CD4-positive, alpha-beta memory T cell (primary cell): ENCODE measurements around the gene BMP7. TPM values are rescaled to one million over a fixed set of nuclear protein-coding genes. Genes with fewer than 3 reads are reported as not detected.
"Not testable (repeated sequence)": the region's sequence is repeated elsewhere in the genome, so short reads cannot be mapped to it uniquely, and the experiment has no call there.

Source experiments
- CTCF ChIA-PET: fragments of 350-600 bp; sonication (Branson Sonifier 250); formaldehyde crosslinking; loops from one replicate; lab custom pipeline; 2021; ENCODE audit warnings: inconsistent platforms; ENCODE audit not compliant: partially characterized antibody; lab: Charles Lee
- POLR2A ChIA-PET: fragments of 350-600 bp; sonication (Branson Sonifier 250); formaldehyde crosslinking; loops from one replicate; lab custom pipeline; 2021; ENCODE audit not compliant: partially characterized antibody; lab: Charles Lee
- DNase-seq, 5 donors: peaks; one replicate each; pipeline versions ENCODE4 v3.0.0 to v3.0.0-alpha.2; 2020 to 2022; ENCODE audit warnings: mixed read lengths in 1 of 5
- H3K27ac ChIP-seq: one replicate; pipeline ENCODE4 v1.7.0; 2013; ENCODE audit warnings: low read depth, low read length
- H3K27me3 ChIP-seq: 2 replicates; pipeline ENCODE4 v1.7.0; 2013; ENCODE audit warnings: mild to moderate bottlenecking, low read length, moderate library complexity; ENCODE audit not compliant: insufficient read depth
- H3K36me3 ChIP-seq: 2 replicates; pipeline ENCODE4 v1.7.0; 2013; ENCODE audit warnings: mild to moderate bottlenecking, low read length, moderate library complexity; ENCODE audit not compliant: insufficient read depth
- H3K4me1 ChIP-seq: 2 replicates; pipeline ENCODE4 v1.7.0; 2013; ENCODE audit warnings: mild to moderate bottlenecking, low read length, moderate library complexity; ENCODE audit not compliant: insufficient read depth
- H3K4me3 ChIP-seq, 2 donors: one replicate each; pipeline ENCODE4 v1.7.0; 2013; ENCODE audit warnings: low read length in 2 of 2, mild to moderate bottlenecking in 1 of 2
- H3K9me3 ChIP-seq, 2 donors: one replicate each; pipeline ENCODE4 v1.7.0; 2013; ENCODE audit warnings: low read length in 2 of 2, control low read depth in 1 of 2; ENCODE audit not compliant: control insufficient read depth in 1 of 2
- H3K27ac Mint-ChIP-seq, 7 donors: one replicate each; pipeline ENCODE4 v1.8.0; 2020 to 2021; ENCODE audit warnings: mixed read lengths in 7 of 7, mild to moderate bottlenecking in 6 of 7, inconsistent platforms in 3 of 7, moderate library complexity in 3 of 7
- H3K27me3 Mint-ChIP-seq, 2 donors: one replicate each; pipeline ENCODE4 v1.8.0; 2020 to 2021; ENCODE audit warnings: mixed read lengths in 2 of 2
- H3K36me3 Mint-ChIP-seq, 2 donors: one replicate each; pipeline ENCODE4 v1.8.0; 2020 to 2021; ENCODE audit warnings: mixed read lengths in 2 of 2, inconsistent platforms in 1 of 2, mild to moderate bottlenecking in 1 of 2
- H3K4me1 Mint-ChIP-seq, 4 donors: one replicate each; pipeline ENCODE4 v1.8.0; 2020 to 2021; ENCODE audit warnings: mixed read lengths in 4 of 4, mild to moderate bottlenecking in 1 of 4
- H3K4me3 Mint-ChIP-seq, 8 donors: one replicate each; pipeline ENCODE4 v1.8.0; 2020 to 2021; ENCODE audit warnings: mixed read lengths in 8 of 8, mild to moderate bottlenecking in 7 of 8, moderate library complexity in 6 of 8, inconsistent platforms in 3 of 8
- H3K9me3 Mint-ChIP-seq, 8 donors: one replicate each; pipeline ENCODE4 v1.8.0; 2020 to 2021; ENCODE audit warnings: mixed read lengths in 8 of 8, mild to moderate bottlenecking in 5 of 8, inconsistent platforms in 3 of 8, moderate library complexity in 1 of 8
- intact Hi-C: fragments of 100-400 bp; cut with micrococcal nuclease; formaldehyde crosslinking; loops from one replicate; pipeline ENCODE4 v1.15.1; 2023
- polyA plus RNA-seq, 2 donors: library from polyadenylated mRNA; unstranded; fragments of 300-500 nt; fragmentation: Illumina TruSeq; gene quantifications; one replicate each; pipeline ENCODE4 v1.2.3, GENCODE V29; 2021
- total RNA-seq, 2 experiments: library from RNA; stranded (reverse); gene quantifications; one replicate each; pipeline ENCODE4 v1.2.3, GENCODE V29; 2021

BMP7 gene
- total and polyA plus RNA-seq, 4 experiments from 2014 or later, result not detected

- H3K36me3 Mint-ChIP-seq, result no peaks in the 10 kb centered on the region
- no peaks in the 10 kb centered on the region for H3K4me1 Mint-ChIP-seq
- no peaks in the 10 kb centered on the region for H3K4me1 ChIP-seq
- H3K27me3 ChIP-seq, result peaks cover 9% of the 10 kb centered on the region
- no peak overlapping the region for H3K4me3 ChIP-seq
- H3K27ac Mint-ChIP-seq, result no peak overlapping the region
- H3K4me3 Mint-ChIP-seq, result no peak overlapping the region
- H3K9me3 Mint-ChIP-seq, result no peaks in the 10 kb centered on the region
- ChIA-PET POLR2A (no interaction called here), CTCF (no interaction called here)
- no peak for DNase-seq
- no peaks in the 10 kb centered on the region for H3K36me3 ChIP-seq
- H3K9me3 ChIP-seq, result no peaks in the 10 kb centered on the region
- no peak overlapping the region for H3K27ac ChIP-seq
- intact Hi-C loops, result no loop called here
- H3K27me3 Mint-ChIP-seq, result peaks cover 43 to 47% of the 10 kb centered on the region in 2 donors
These were observed 20.8 kb upstream of the BMP7 start for GRCh38 chr20:57287007-57287880.

GRCh38 chr20:57283860-57284259 lies 17.4 kb upstream of the BMP7 start:
- intact Hi-C loops, result no loop called here
- H3K27me3 Mint-ChIP-seq, result peaks cover 35 to 38% of the 10 kb centered on the region in 2 donors
- H3K4me3 Mint-ChIP-seq, result no peak overlapping the region

DNA sequence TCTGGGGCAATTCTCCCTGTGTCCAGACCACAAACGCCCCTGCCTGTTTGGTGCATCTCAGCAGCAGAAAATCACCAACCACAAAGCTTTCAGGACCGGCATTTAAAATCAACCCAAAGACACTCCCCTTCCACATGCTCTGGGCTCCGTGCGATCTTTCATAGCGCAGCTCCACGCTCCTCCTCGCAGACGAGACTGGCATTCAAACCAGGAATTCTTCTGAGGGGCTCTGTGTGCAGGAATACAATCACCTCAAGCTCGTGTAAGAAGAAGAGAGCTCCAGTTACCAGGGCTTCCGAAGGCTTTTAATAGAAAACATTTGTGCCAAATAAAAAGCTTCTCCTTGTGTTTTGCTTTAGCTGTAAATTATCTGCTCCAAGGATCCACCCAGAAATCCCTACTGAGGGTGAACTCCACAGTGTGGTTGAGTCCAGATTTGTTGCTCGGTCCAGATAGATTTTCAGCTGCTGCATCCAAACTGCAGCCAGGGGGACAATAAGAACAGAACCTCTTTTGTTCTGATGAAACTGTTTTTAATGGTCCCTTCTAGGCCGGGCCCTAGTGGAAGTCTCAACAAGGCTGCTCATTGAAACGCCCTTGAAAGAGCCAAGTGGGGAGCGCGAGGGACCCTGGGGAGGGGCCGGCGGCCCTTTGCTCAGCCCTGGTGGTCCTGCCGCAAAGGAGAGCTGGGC lies 16.4 kb upstream of the BMP7 start:
- no peaks in the 10 kb centered on the region for H3K4me1 Mint-ChIP-seq
- H3K9me3 ChIP-seq, result no peaks in the 10 kb centered on the region
- no peak overlapping the region for H3K27ac ChIP-seq
- H3K27me3 Mint-ChIP-seq, result peaks cover 29 to 30% of the 10 kb centered on the region in 2 donors
- DNase-seq, result no peak
- H3K4me3 ChIP-seq, result no peak overlapping the region
- ChIA-PET POLR2A (no interaction called here), CTCF (no interaction called here)
- H3K27ac Mint-ChIP-seq, result peak overlapping the region in 1 of 7 donors; percentile 44
- H3K27me3 ChIP-seq, result peaks cover 5% of the 10 kb centered on the region
- H3K4me3 Mint-ChIP-seq, result no peak overlapping the region
- H3K4me1 ChIP-seq, result no peaks in the 10 kb centered on the region
- H3K36me3 ChIP-seq, result no peaks in the 10 kb centered on the region
- no peaks in the 10 kb centered on the region for H3K36me3 Mint-ChIP-seq
- H3K9me3 Mint-ChIP-seq, result peaks cover 0 to 2% (median 0%) of the 10 kb centered on the region in 8 donors
- intact Hi-C loops, result no loop called here

More at GRCh38 chr20:57283860-57284259, 17.4 kb upstream of the BMP7 start:
- H3K4me1 Mint-ChIP-seq, result no peaks in the 10 kb centered on the region
- POLR2A ChIA-PET, result no interaction called here
- CTCF ChIA-PET, result no interaction called here
- H3K27me3 ChIP-seq, result peaks cover 5% of the 10 kb centered on the region
- H3K9me3 Mint-ChIP-seq, result peaks cover 0 to 2% (median 0%) of the 10 kb centered on the region in 8 donors
- no peak overlapping the region for H3K27ac Mint-ChIP-seq
- DNase-seq, result no peak
- no peak overlapping the region for H3K27ac ChIP-seq
- no peaks in the 10 kb centered on the region for H3K9me3 ChIP-seq
- no peaks in the 10 kb centered on the region for H3K36me3 ChIP-seq
- H3K4me3 ChIP-seq, result no peak overlapping the region
- H3K36me3 Mint-ChIP-seq, result no peaks in the 10 kb centered on the region
- no peaks in the 10 kb centered on the region for H3K4me1 ChIP-seq

DNA sequence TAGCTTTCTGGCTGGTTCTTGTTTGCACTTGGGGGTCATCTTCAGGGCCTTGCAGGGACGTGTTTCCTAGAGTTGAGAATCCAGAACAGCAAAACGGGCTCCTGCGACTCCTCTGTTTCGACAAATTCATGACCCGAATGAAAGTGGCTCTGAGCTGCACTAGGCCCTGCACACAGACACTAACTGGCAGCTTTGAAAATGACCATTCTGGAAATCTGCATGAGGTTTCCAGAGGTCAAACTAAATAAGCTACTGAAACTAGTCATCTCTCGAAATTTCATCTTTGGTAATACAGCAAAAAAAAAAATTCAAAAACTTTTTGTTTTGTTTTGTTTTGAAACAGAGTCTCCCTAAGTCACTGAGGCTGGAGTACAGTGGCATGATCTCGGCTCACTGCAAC lies 15.5 kb upstream of the BMP7 start:
- ChIA-PET POLR2A (no interaction called here), CTCF (no interaction called here)
- Histone ChIP-seq H3K4me3 (no peak overlapping the region), H3K9me3 (no peaks in the 10 kb centered on the region), H3K36me3 (no peaks in the 10 kb centered on the region), H3K27ac (no peak overlapping the region), H3K4me1 (no peaks in the 10 kb centered on the region), H3K27me3 (peaks cover 5% of the 10 kb centered on the region)
- no peak for DNase-seq
- Mint-ChIP-seq H3K9me3 (peaks cover 0 to 2% (median 0%) of the 10 kb centered on the region in 8 donors), H3K36me3 (no peaks in the 10 kb centered on the region), H3K27ac (no peak overlapping the region), H3K4me1 (no peaks in the 10 kb centered on the region), H3K27me3 (peaks cover 23 to 27% of the 10 kb centered on the region in 2 donors), H3K4me3 (no peak overlapping the region)
- intact Hi-C loops, result no loop called here

DNA sequence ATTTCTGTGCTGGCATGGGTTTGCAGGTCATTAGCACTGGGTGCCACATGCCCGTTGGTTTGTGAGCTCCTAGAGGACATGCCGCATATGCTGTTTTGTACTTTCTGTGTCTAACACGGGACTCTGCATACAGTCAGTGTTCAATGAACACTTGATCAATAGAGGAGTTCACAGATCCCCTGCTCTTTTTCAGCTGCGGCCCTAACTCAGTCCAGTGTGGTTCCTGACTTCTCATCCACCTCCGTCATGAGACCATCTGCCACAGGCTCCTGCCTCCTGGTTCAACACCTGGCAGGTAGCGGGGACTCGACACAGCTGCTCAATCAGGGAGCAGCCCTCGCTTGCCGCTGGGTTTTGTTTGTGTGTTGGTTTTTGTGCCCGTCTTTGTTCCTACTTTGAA lies 13.8 kb upstream of the BMP7 start:
- H3K36me3 Mint-ChIP-seq, result no peaks in the 10 kb centered on the region
- no peak overlapping the region for H3K4me3 ChIP-seq
- peaks cover 23 to 24% of the 10 kb centered on the region in 2 donors for H3K27me3 Mint-ChIP-seq
- CTCF ChIA-PET, result no interaction called here
- H3K27me3 ChIP-seq, result no peaks in the 10 kb centered on the region
- H3K27ac ChIP-seq, result no peak overlapping the region
- H3K4me3 Mint-ChIP-seq, result no peak overlapping the region
- no peak for DNase-seq
- H3K36me3 ChIP-seq, result no peaks in the 10 kb centered on the region
- no peaks in the 10 kb centered on the region for H3K9me3 ChIP-seq
- H3K4me1 Mint-ChIP-seq, result no peaks in the 10 kb centered on the region
- H3K9me3 Mint-ChIP-seq, result peaks cover 0 to 2% (median 0%) of the 10 kb centered on the region in 8 donors
- intact Hi-C loops, result no loop called here
- no peaks in the 10 kb centered on the region for H3K4me1 ChIP-seq
- POLR2A ChIA-PET, result no interaction called here
- no peak overlapping the region for H3K27ac Mint-ChIP-seq

DNA sequence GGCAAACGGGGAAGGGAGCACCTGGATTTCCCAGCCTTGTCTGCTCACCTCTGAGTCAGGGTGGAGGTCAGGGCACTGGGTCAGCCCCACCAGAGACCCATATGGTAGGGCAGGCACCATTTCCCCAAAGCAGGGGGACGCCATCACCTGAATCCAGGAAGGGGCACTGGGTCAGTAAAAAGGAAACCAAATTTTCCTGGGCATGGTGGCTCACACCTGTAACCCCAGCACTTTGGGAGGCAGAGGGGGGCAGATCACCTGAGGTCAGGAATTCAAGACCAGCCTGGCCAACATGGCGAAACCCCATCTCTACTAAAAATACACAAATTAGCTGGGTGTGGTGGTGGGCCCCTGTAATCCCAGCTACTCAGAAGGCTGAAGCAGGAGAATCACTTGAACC lies 13.1 kb upstream of the BMP7 start:
- CTCF ChIA-PET, POLR2A ChIA-PET, H3K36me3 Mint-ChIP-seq, DNase-seq, H3K27me3 ChIP-seq, H3K9me3 Mint-ChIP-seq, H3K4me1 ChIP-seq, H3K4me3 ChIP-seq, H3K9me3 ChIP-seq, H3K27ac ChIP-seq, H3K4me1 Mint-ChIP-seq, H3K27ac Mint-ChIP-seq, H3K36me3 ChIP-seq, intact Hi-C loops, H3K4me3 Mint-ChIP-seq: not testable (repeated sequence)
- peaks cover 27 to 28% of the 10 kb centered on the region in 2 donors for H3K27me3 Mint-ChIP-seq

DNA sequence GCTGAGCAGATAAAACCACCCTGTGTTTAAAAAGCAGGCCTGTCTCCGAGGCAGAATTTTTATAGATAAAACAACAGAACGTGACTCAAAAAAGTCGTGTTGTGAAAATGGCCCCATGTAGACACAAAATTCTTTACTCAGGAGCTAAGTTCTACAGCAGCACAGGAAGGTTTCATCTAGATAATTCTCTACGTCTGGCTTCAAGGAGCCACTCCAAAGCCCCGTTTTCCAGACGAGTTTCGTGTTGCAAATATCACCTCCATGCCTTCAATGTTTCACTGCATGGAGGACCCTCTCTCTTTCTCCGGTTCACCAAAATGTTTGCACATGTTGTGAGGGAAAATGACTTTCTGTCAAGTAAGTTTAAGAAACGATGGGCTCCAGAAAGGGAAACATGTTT lies 12.0 kb upstream of the BMP7 start:
- Histone ChIP-seq H3K4me3 (no peak overlapping the region), H3K9me3 (no peaks in the 10 kb centered on the region), H3K36me3 (no peaks in the 10 kb centered on the region), H3K27me3 (no peaks in the 10 kb centered on the region), H3K27ac (no peak overlapping the region), H3K4me1 (no peaks in the 10 kb centered on the region)
- DNase-seq, result no peak
- no peaks in the 10 kb centered on the region for H3K36me3 Mint-ChIP-seq
- POLR2A ChIA-PET, result no interaction called here
- no peaks in the 10 kb centered on the region for H3K4me1 Mint-ChIP-seq
- H3K27ac Mint-ChIP-seq, result no peak overlapping the region
- no peak overlapping the region for H3K4me3 Mint-ChIP-seq
- CTCF ChIA-PET, result no interaction called here
- intact Hi-C loops, result no loop called here
- H3K27me3 Mint-ChIP-seq, result peaks cover 26 to 31% of the 10 kb centered on the region in 2 donors
- H3K9me3 Mint-ChIP-seq, result peaks cover 0 to 2% (median 0%) of the 10 kb centered on the region in 8 donors
